Liver (tissue), 9 donors: ENCODE measurements around the gene RTP1. TPM values are rescaled to one million over a fixed set of nuclear protein-coding genes. Genes with fewer than 3 reads are reported as not detected.

Source experiments
- DNase-seq: peaks from one replicate; pipeline ENCODE4 v3.0.0-alpha.2; 2017; ENCODE audit warnings: low spot score
- H3K27ac ChIP-seq, 2 donors: one replicate each; pipeline ENCODE4 v1.7.0; 2013; ENCODE audit warnings: inconsistent platforms in 2 of 2, low read length in 2 of 2, control low read depth in 1 of 2, low read depth in 1 of 2, mild to moderate bottlenecking in 1 of 2
- H3K27me3 ChIP-seq, 4 donors: one replicate each; pipeline versions ENCODE4 v1.6.1 to v1.7.0; 2013; ENCODE audit warnings: low read length in 3 of 4, inconsistent platforms in 1 of 4, mild to moderate bottlenecking in 1 of 4, moderate library complexity in 1 of 4; ENCODE audit not compliant: control insufficient read depth in 4 of 4, insufficient read depth in 4 of 4
- H3K36me3 ChIP-seq, 4 donors: one replicate each; pipeline versions ENCODE4 v1.6.1 to v1.7.0; 2013; ENCODE audit warnings: low read length in 3 of 4, mild to moderate bottlenecking in 3 of 4, low read depth in 1 of 4, moderate library complexity in 1 of 4; ENCODE audit not compliant: control insufficient read depth in 4 of 4, insufficient read depth in 3 of 4
- H3K4me1 ChIP-seq, 4 donors: one replicate each; pipeline versions ENCODE4 v1.6.1 to v1.7.0; 2013; ENCODE audit warnings: low read length in 3 of 4, mild to moderate bottlenecking in 3 of 4, moderate library complexity in 1 of 4; ENCODE audit not compliant: control insufficient read depth in 4 of 4, insufficient read depth in 4 of 4
- H3K4me3 ChIP-seq, 3 donors: one replicate each; pipeline versions ENCODE4 v1.6.1 to v1.7.0; 2013; ENCODE audit warnings: low read length in 3 of 3, control low read depth in 1 of 3, low read depth in 1 of 3, mild to moderate bottlenecking in 1 of 3
- H3K9ac ChIP-seq, 2 donors: one replicate each; pipeline ENCODE4 v1.7.0; 2013; ENCODE audit warnings: low read length in 2 of 2, mild to moderate bottlenecking in 2 of 2, moderate library complexity in 2 of 2, control low read depth in 1 of 2, low read depth in 1 of 2
- H3K9me3 ChIP-seq, 4 donors: one replicate each; pipeline versions ENCODE4 v1.6.1 to v1.7.0; 2013; ENCODE audit warnings: low read length in 3 of 4; ENCODE audit not compliant: control insufficient read depth in 4 of 4
- ATF3 ChIP-seq: IDR thresholded peaks from 2 replicates; pipeline ENCODE4 v1.6.1; 2016; ENCODE audit warnings: antibody characterized with exemption
- CTCF ChIP-seq: fragments of 150-350 bp; IDR thresholded peaks from 2 replicates; pipeline ENCODE4 v1.5.1; 2017; ENCODE audit warnings: improper control_type of control experiment, low read depth, low read length; ENCODE audit not compliant: missing input control
- FOXA1 ChIP-seq: IDR thresholded peaks from 2 replicates; pipeline ENCODE4 v1.6.1; 2016; ENCODE audit warnings: antibody characterized with exemption
- FOXA2 ChIP-seq: IDR thresholded peaks from 2 replicates; pipeline ENCODE4 v1.6.1; 2016; ENCODE audit warnings: antibody characterized with exemption
- GABPA ChIP-seq, 2 donors: IDR thresholded peaks in 1 of 2; conservative IDR thresholded peaks in 1 of 2; 2 replicates each; pipeline ENCODE4 v1.6.1; 2016; ENCODE audit warnings: antibody characterized with exemption in 2 of 2, mild to moderate bottlenecking in 1 of 2, moderate library complexity in 1 of 2
- HNF4A ChIP-seq, 2 donors: conservative IDR thresholded peaks; 2 replicates each; pipeline ENCODE4 v1.6.1; 2016; ENCODE audit warnings: antibody characterized with exemption in 2 of 2, mild to moderate bottlenecking in 2 of 2
- HNF4G ChIP-seq: IDR thresholded peaks from 2 replicates; pipeline ENCODE4 v1.6.1; 2016; ENCODE audit warnings: antibody characterized with exemption
- JUND ChIP-seq, 2 donors: IDR thresholded peaks; 2 replicates each; pipeline ENCODE4 v1.6.1; 2016; ENCODE audit warnings: antibody characterized with exemption in 2 of 2
- MAX ChIP-seq: IDR thresholded peaks from 2 replicates; pipeline ENCODE4 v1.6.1; 2016; ENCODE audit warnings: antibody characterized with exemption
- NR2F2 ChIP-seq: IDR thresholded peaks from 2 replicates; pipeline ENCODE4 v1.6.1; 2016; ENCODE audit warnings: antibody characterized with exemption
- RAD21 ChIP-seq, 2 donors: IDR thresholded peaks; 2 replicates each; pipeline ENCODE4 v1.6.1; 2016; ENCODE audit warnings: antibody characterized with exemption in 2 of 2, mild to moderate bottlenecking in 2 of 2
- REST ChIP-seq: IDR thresholded peaks from 2 replicates; pipeline ENCODE4 v1.6.1; 2016; ENCODE audit warnings: antibody characterized with exemption, mild to moderate bottlenecking
- RXRA ChIP-seq, 2 donors: IDR thresholded peaks; 2 replicates each; pipeline ENCODE4 v1.6.1; 2017 to 2018; ENCODE audit warnings: antibody characterized with exemption in 2 of 2, mild to moderate bottlenecking in 1 of 2
- SP1 ChIP-seq: IDR thresholded peaks from 2 replicates; pipeline ENCODE4 v1.6.1; 2018; ENCODE audit warnings: antibody characterized with exemption, mild to moderate bottlenecking
- TAF1 ChIP-seq: conservative IDR thresholded peaks from 2 replicates; pipeline ENCODE4 v1.6.1; 2016; ENCODE audit warnings: antibody characterized with exemption, mild to moderate bottlenecking
- ZBTB33 ChIP-seq: IDR thresholded peaks from 2 replicates; pipeline ENCODE4 v1.6.1; 2016; ENCODE audit warnings: antibody characterized with exemption
- WGBS: extraction: QIAGEN DNeasy Blood & Tissue Kit; methylation state at CpG from one replicate; pipeline ENCODE4 v1.1.7; 2013; 5-methylcytosine and 5-hydroxymethylcytosine counted together
- polyA plus RNA-seq, 2 donors: library from polyadenylated mRNA; stranded (reverse) in 1 of 2; unstranded in 1 of 2; fragments of 200-250 nt in 1 of 2; fragments of >200 nt in 1 of 2; fragmentation: Nextera tagmentation in 1 of 2; extraction: Ambion mirVana in 1 of 2; gene quantifications; one replicate each; pipeline versions ENCODE4 v1.2.1 to v1.2.3, GENCODE V29; 2013 to 2015
- total RNA-seq, 2 donors: library from RNA; depleted of rRNA; stranded (reverse); fragments of >200 nt; gene quantifications; one replicate each; pipeline ENCODE4 v1.2.3, GENCODE V29; 2014
- donor health status: healthy.
- donor health status: healthy.
- donor health status: healthy.
- donor health status: healthy.
- donor health status: healthy.

Gene RTP1
- total and polyA plus RNA-seq, 4 donors: not detected

GRCh38 chr3:187215460-187215859 is 18.2 kb downstream of the RTP1 start:
- 95% methylated on average over 5 of the region's 5 CpGs for WGBS
- Histone ChIP-seq H3K27ac (no peak overlapping the region), H3K36me3 (peaks cover 0 to 19% (median 10%) of the 10 kb centered on the region in 4 donors), H3K4me3 (no peak overlapping the region), H3K9me3 (no peaks in the 10 kb centered on the region), H3K27me3 (no peaks in the 10 kb centered on the region), H3K9ac (no peak overlapping the region), H3K4me1 (peaks cover 0 to under 1% (median under 1%) of the 10 kb centered on the region in 4 donors)
- TF ChIP-seq FOXA1 (no peak), SP1 (no peak), HNF4G (no peak), CTCF (no peak), HNF4A (conservative IDR thresholded peaks at IDR 0.05) (no peak), NR2F2 (no peak), ZBTB33 (no peak), GABPA (IDR thresholded peaks at IDR 0.05 in 1 of 2, conservative IDR thresholded peaks at IDR 0.05 in 1 of 2) (no peak), REST (no peak), RAD21 (IDR thresholded peaks at IDR 0.05) (no peak), TAF1 (no peak), MAX (no peak), ATF3 (no peak)
- no peak for DNase-seq

- 39% methylated on average over 4 of the region's 4 CpGs for WGBS
- H3K4me3 ChIP-seq: peak overlapping the region in 1 of 3 donors; percentile 14
- H3K27me3 ChIP-seq: no peaks in the 10 kb centered on the region
- peaks cover 2 to 42% (median 30%) of the 10 kb centered on the region in 4 donors for H3K4me1 ChIP-seq
- peak overlapping the region; percentile 62 to 73 for H3K27ac ChIP-seq
- DNase-seq: no peak
- peak overlapping the region in 1 of 2 donors; percentile 3 for H3K9ac ChIP-seq
- H3K9me3 ChIP-seq: no peaks in the 10 kb centered on the region
- H3K36me3 ChIP-seq: peaks cover 0 to 39% (median 25%) of the 10 kb centered on the region in 4 donors
- TF ChIP-seq REST: peak; percentile 58
- peak; percentile 98 for TF ChIP-seq SP1
- no peak for TF ChIP-seq FOXA2
- peak; percentile 26 to 41 for TF ChIP-seq JUND (IDR thresholded peaks at IDR 0.05)
- TF ChIP-seq MAX: peak; percentile 50
- peak; percentile 91 for TF ChIP-seq HNF4G
- TF ChIP-seq TAF1: peak; percentile 11
- peak; percentile 53 for TF ChIP-seq ZBTB33
- TF ChIP-seq NR2F2: no peak
- TF ChIP-seq GABPA (IDR thresholded peaks at IDR 0.05 in 1 of 2, conservative IDR thresholded peaks at IDR 0.05 in 1 of 2): no peak
- TF ChIP-seq ATF3: peak; percentile 40
- peak; percentile 66 to 68 for TF ChIP-seq RXRA (IDR thresholded peaks at IDR 0.05)
Measured at GRCh38 chr3:187222801-187223200, 25.5 kb downstream of the RTP1 start.
